ENCODE results near the gene GALNT11.

GALNT11 gene

GRCh38 chr7:152144557-152145245 is 119.2 kb downstream of the GALNT11 start:
- Histone ChIP-seq H3K4me2 (ENCODE audit: low read length) (no peak overlapping the region), H2BK15ac (replicated peaks; ENCODE audit: low read depth) (no peak overlapping the region), H2BK5ac (ENCODE audit: low read length) (no peak overlapping the region), H3K4me1 (ENCODE audit: control insufficient read depth, low read depth, low read length) (no peaks in the 10 kb centered on the region), H3K4ac (ENCODE audit: low read depth, low read length) (no peak overlapping the region), H3K56ac (ENCODE audit: low read length) (no peak overlapping the region), H3K9ac (ENCODE audit: low read length) (no peak overlapping the region), H3K36me3 (ENCODE audit: control insufficient read depth, insufficient read depth, low read length) (peaks cover 2% of the 10 kb centered on the region), H2BK120ac (ENCODE audit: low read depth, low read length) (no peak overlapping the region), H3K23ac (ENCODE audit: low read length) (no peak overlapping the region), H3K4me3 (ENCODE audit: low read length) (no peak overlapping the region), H3K18ac (ENCODE audit: low read length) (no peak overlapping the region), H4K5ac (ENCODE audit: low read length) (no peak overlapping the region), H3K79me1 (ENCODE audit: low read length) (no peaks in the 10 kb centered on the region), H3K27me3 (ENCODE audit: insufficient read depth, low read length, poor library complexity) (no peaks in the 10 kb centered on the region), H4K8ac (ENCODE audit: low read depth, low read length) (no peak overlapping the region), H2AK5ac (ENCODE audit: low read length) (no peak overlapping the region), H3K79me2 (ENCODE audit: control insufficient read depth, insufficient read depth, low read length) (no peaks in the 10 kb centered on the region), H3K27ac (ENCODE audit: low read depth, low read length) (no peak overlapping the region)
- WGBS (ENCODE audit: extremely low coverage, insufficient coverage, low lambda C conversion rate) = no CpG with 5 or more reads among the region's 12 CpGs
- DNase-seq = no peak

DNA sequence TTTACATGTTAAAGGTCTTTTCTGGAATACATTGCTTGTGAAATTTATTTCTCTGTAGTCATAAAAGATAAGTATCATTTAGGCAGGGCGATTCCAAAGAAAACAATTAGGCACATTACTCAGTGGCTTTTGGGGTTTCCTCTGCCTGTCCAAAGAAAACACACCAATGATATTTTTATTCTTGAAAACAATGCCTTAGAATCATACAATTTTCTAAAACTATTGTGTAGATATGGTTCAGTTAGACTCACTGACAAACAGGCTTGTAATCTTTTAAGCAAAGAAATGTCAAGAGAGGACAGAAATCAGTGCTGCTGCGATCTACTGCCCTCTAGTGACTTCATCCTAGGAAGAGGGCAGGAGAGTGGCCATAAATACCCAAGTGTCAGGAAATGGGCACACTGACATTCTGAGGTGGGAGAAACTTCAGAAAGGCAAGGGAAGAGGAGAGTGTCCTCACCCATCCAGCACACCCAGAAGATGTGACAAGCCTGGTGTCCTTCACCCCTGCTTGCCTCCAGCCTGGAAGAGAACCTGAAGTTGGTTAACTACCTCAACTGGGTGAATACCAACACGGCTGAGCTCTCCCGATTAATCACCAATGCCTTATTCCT is 120.5 kb downstream of the GALNT11 start:
- Histone ChIP-seq H3K4me1 (ENCODE audit: control insufficient read depth, low read depth, low read length) (no peaks in the 10 kb centered on the region), H3K79me2 (ENCODE audit: control insufficient read depth, insufficient read depth, low read length) (no peaks in the 10 kb centered on the region), H3K79me1 (ENCODE audit: low read length) (no peaks in the 10 kb centered on the region), H3K56ac (ENCODE audit: low read length) (no peak overlapping the region), H3K18ac (ENCODE audit: low read length) (no peak overlapping the region), H2AK5ac (ENCODE audit: low read length) (no peak overlapping the region), H2BK120ac (ENCODE audit: low read depth, low read length) (no peak overlapping the region), H3K27me3 (ENCODE audit: insufficient read depth, low read length, poor library complexity) (no peaks in the 10 kb centered on the region), H3K4ac (ENCODE audit: low read depth, low read length) (no peak overlapping the region), H3K4me3 (ENCODE audit: low read length) (no peak overlapping the region), H3K23ac (ENCODE audit: low read length) (no peak overlapping the region), H3K36me3 (ENCODE audit: control insufficient read depth, insufficient read depth, low read length) (peaks cover 5% of the 10 kb centered on the region), H4K8ac (ENCODE audit: low read depth, low read length) (no peak overlapping the region), H3K27ac (ENCODE audit: low read depth, low read length) (no peak overlapping the region), H2BK5ac (ENCODE audit: low read length) (no peak overlapping the region), H4K5ac (ENCODE audit: low read length) (no peak overlapping the region), H3K4me2 (ENCODE audit: low read length) (no peak overlapping the region), H3K9ac (ENCODE audit: low read length) (no peak overlapping the region), H2BK15ac (replicated peaks; ENCODE audit: low read depth) (no peak overlapping the region)
- no CpG with 5 or more reads among the region's 4 CpGs for WGBS (ENCODE audit: extremely low coverage, insufficient coverage, low lambda C conversion rate)
- peak; percentile 60 for DNase-seq

- no peak overlapping the region for H2BK120ac ChIP-seq (ENCODE audit: low read depth, low read length)
- H3K27me3 ChIP-seq (ENCODE audit: insufficient read depth, low read length, poor library complexity) = no peaks in the 10 kb centered on the region
- H3K36me3 ChIP-seq (ENCODE audit: control insufficient read depth, insufficient read depth, low read length) = peaks cover 8% of the 10 kb centered on the region
- H2BK15ac ChIP-seq (replicated peaks; ENCODE audit: low read depth) = no peak overlapping the region
- no peak overlapping the region for H3K4me3 ChIP-seq (ENCODE audit: low read length)
- no peak overlapping the region for H3K18ac ChIP-seq (ENCODE audit: low read length)
- H4K5ac ChIP-seq (ENCODE audit: low read length) = no peak overlapping the region
- H3K56ac ChIP-seq (ENCODE audit: low read length) = no peak overlapping the region
- no peak overlapping the region for H4K8ac ChIP-seq (ENCODE audit: low read depth, low read length)
- no peak overlapping the region for H3K23ac ChIP-seq (ENCODE audit: low read length)
- H3K79me1 ChIP-seq (ENCODE audit: low read length) = no peaks in the 10 kb centered on the region
- H3K9ac ChIP-seq (ENCODE audit: low read length) = no peak overlapping the region
- H3K4ac ChIP-seq (ENCODE audit: low read depth, low read length) = no peak overlapping the region
- H3K4me1 ChIP-seq (ENCODE audit: control insufficient read depth, low read depth, low read length) = no peaks in the 10 kb centered on the region
- H2BK5ac ChIP-seq (ENCODE audit: low read length) = no peak overlapping the region
- no peaks in the 10 kb centered on the region for H3K79me2 ChIP-seq (ENCODE audit: control insufficient read depth, insufficient read depth, low read length)
- DNase-seq = no peak
- no peak overlapping the region for H2AK5ac ChIP-seq (ENCODE audit: low read length)
- WGBS (ENCODE audit: extremely low coverage, insufficient coverage, low lambda C conversion rate) = no CpG with 5 or more reads among the region's 5 CpGs
- no peak overlapping the region for H3K4me2 ChIP-seq (ENCODE audit: low read length)
- H3K27ac ChIP-seq (ENCODE audit: low read depth, low read length) = no peak overlapping the region
These were observed 123.2 kb downstream of the GALNT11 start for GRCh38 chr7:152148706-152149105.

- H3K79me1 ChIP-seq (ENCODE audit: low read length) = no peaks in the 10 kb centered on the region
- H2BK120ac ChIP-seq (ENCODE audit: low read depth, low read length) = no peak overlapping the region
- no peak overlapping the region for H2BK15ac ChIP-seq (replicated peaks; ENCODE audit: low read depth)
- H3K27me3 ChIP-seq (ENCODE audit: insufficient read depth, low read length, poor library complexity) = no peaks in the 10 kb centered on the region
- H3K4me2 ChIP-seq (ENCODE audit: low read length) = no peak overlapping the region
- H3K18ac ChIP-seq (ENCODE audit: low read length) = no peak overlapping the region
- H3K4me3 ChIP-seq (ENCODE audit: low read length) = no peak overlapping the region
- H4K8ac ChIP-seq (ENCODE audit: low read depth, low read length) = no peak overlapping the region
- DNase-seq = no peak
- H2BK5ac ChIP-seq (ENCODE audit: low read length) = no peak overlapping the region
- peaks cover 9% of the 10 kb centered on the region for H3K36me3 ChIP-seq (ENCODE audit: control insufficient read depth, insufficient read depth, low read length)
- WGBS (ENCODE audit: extremely low coverage, insufficient coverage, low lambda C conversion rate) = no CpG with 5 or more reads among the region's 6 CpGs
- H3K27ac ChIP-seq (ENCODE audit: low read depth, low read length) = no peak overlapping the region
- no peak overlapping the region for H3K56ac ChIP-seq (ENCODE audit: low read length)
- H3K79me2 ChIP-seq (ENCODE audit: control insufficient read depth, insufficient read depth, low read length) = no peaks in the 10 kb centered on the region
- no peak overlapping the region for H3K4ac ChIP-seq (ENCODE audit: low read depth, low read length)
- H4K5ac ChIP-seq (ENCODE audit: low read length) = no peak overlapping the region
- no peak overlapping the region for H2AK5ac ChIP-seq (ENCODE audit: low read length)
- H3K23ac ChIP-seq (ENCODE audit: low read length) = no peak overlapping the region
- H3K9ac ChIP-seq (ENCODE audit: low read length) = no peak overlapping the region
- H3K4me1 ChIP-seq (ENCODE audit: control insufficient read depth, low read depth, low read length) = no peaks in the 10 kb centered on the region
These were observed 123.9 kb downstream of the GALNT11 start for GRCh38 chr7:152149363-152149762.

DNA sequence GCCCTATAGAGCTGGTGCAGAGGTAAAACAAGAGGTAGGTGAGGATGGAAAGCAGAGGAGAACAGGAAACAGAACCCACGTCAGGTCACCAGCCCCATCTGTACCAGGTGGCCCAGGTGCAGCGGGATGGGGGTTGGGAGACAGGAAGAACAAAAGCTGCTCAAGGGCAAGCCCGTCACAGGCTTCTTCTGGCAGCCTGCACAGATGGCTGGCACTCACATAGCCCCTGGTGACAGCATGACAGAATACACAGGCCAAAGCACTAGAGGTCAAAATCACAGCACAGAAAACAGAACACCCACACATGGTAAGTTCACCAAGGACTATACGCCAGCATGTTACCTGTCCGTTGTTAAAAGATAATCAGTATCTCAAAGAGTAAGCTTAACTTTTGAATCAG is 126.8 kb downstream of the GALNT11 start:
- Histone ChIP-seq H3K79me1 (ENCODE audit: low read length) (no peaks in the 10 kb centered on the region), H4K8ac (ENCODE audit: low read depth, low read length) (no peak overlapping the region), H3K18ac (ENCODE audit: low read length) (no peak overlapping the region), H3K56ac (ENCODE audit: low read length) (no peak overlapping the region), H3K4me2 (ENCODE audit: low read length) (no peak overlapping the region), H3K4me3 (ENCODE audit: low read length) (no peak overlapping the region), H3K36me3 (ENCODE audit: control insufficient read depth, insufficient read depth, low read length) (peaks cover 9% of the 10 kb centered on the region), H4K5ac (ENCODE audit: low read length) (no peak overlapping the region), H2BK15ac (replicated peaks; ENCODE audit: low read depth) (no peak overlapping the region), H3K9ac (ENCODE audit: low read length) (no peak overlapping the region), H3K23ac (ENCODE audit: low read length) (no peak overlapping the region), H3K27me3 (ENCODE audit: insufficient read depth, low read length, poor library complexity) (no peaks in the 10 kb centered on the region), H3K4ac (ENCODE audit: low read depth, low read length) (no peak overlapping the region), H3K79me2 (ENCODE audit: control insufficient read depth, insufficient read depth, low read length) (no peaks in the 10 kb centered on the region), H2BK120ac (ENCODE audit: low read depth, low read length) (no peak overlapping the region), H2AK5ac (ENCODE audit: low read length) (no peak overlapping the region), H3K4me1 (ENCODE audit: control insufficient read depth, low read depth, low read length) (no peaks in the 10 kb centered on the region), H2BK5ac (ENCODE audit: low read length) (no peak overlapping the region), H3K27ac (ENCODE audit: low read depth, low read length) (no peak overlapping the region)
- no peak for DNase-seq
- no CpG with 5 or more reads among the region's 5 CpGs for WGBS (ENCODE audit: extremely low coverage, insufficient coverage, low lambda C conversion rate)

Data from mesendoderm (in vitro differentiated cells).